Glomerular visceral epithelial cell (primary cell): ENCODE data around the gene ADAP1.
"Not testable (repeated sequence)": the region's sequence is repeated elsewhere in the genome, so short reads cannot be mapped to it uniquely, and the experiment has no call there.

ENCODE experiments used
- DNase-seq: peaks from one replicate; pipeline ENCODE4 v3.0.0-alpha.2; 2016; ENCODE audit errors: extremely low spot score

The ADAP1 gene

DNA sequence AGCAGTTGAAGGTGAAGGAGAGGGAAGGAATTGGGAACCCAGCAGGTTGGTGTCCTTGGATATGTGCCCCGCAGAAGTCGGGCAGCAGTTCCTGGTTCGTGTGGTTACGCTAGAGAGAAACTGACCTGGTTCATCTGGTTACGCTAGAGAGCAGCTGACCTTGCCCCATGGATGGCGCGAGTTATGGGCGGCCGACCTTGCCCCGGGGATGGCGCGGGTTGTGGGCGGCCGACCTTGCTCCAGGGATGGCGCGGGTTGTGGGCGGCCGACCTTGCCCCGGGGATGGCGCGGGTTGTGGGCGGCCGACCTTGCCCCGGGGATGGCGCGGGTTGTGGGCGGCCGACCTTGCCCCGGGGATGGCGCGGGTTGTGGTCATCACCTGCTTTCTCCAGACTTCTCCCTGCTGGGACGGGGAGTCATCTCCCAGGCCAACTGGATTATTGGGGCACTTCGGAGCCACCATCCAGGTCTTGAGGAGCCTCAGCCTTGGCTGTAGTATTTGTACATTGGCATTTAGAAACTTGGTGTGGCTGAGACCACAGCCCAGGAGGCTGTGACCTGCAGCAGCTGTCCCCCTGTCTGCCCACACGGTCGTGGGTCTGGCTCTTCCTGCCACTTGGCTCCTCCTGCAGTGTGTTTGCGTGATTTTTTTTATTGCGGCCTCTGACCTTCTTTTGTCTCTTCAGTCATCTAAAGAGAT, 72.0 kb downstream of the ADAP1 start:
- DNase-seq = no peak

GRCh38 chr7:881441-882234, 72.8 kb downstream of the ADAP1 start:
- DNase-seq = no peak

DNA sequence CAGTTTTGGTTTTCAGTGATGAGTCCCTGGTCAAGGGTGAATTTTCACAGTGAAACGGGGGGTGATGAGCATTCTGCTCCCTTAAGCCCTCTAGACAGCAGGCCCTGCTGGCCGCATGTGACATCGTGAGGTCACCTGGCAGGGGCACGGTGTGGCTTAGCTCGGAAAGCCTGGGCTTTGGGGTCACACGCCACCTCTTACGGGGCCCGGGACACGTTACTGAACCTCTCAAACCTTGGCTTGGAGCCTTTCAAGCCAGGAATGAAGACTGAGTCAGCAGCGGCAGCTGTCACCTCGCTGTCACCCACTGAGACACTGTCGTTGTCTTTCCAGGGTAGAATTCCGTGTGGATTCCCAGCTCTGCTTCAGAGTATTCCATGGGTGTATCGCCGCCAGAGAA, 74.0 kb downstream of the ADAP1 start:
- no peak for DNase-seq

GRCh38 chr7:879706-880105, 74.8 kb downstream of the ADAP1 start:
- DNase-seq = no peak

GRCh38 chr7:879093-879492, 75.4 kb downstream of the ADAP1 start:
- DNase-seq = no peak

DNA sequence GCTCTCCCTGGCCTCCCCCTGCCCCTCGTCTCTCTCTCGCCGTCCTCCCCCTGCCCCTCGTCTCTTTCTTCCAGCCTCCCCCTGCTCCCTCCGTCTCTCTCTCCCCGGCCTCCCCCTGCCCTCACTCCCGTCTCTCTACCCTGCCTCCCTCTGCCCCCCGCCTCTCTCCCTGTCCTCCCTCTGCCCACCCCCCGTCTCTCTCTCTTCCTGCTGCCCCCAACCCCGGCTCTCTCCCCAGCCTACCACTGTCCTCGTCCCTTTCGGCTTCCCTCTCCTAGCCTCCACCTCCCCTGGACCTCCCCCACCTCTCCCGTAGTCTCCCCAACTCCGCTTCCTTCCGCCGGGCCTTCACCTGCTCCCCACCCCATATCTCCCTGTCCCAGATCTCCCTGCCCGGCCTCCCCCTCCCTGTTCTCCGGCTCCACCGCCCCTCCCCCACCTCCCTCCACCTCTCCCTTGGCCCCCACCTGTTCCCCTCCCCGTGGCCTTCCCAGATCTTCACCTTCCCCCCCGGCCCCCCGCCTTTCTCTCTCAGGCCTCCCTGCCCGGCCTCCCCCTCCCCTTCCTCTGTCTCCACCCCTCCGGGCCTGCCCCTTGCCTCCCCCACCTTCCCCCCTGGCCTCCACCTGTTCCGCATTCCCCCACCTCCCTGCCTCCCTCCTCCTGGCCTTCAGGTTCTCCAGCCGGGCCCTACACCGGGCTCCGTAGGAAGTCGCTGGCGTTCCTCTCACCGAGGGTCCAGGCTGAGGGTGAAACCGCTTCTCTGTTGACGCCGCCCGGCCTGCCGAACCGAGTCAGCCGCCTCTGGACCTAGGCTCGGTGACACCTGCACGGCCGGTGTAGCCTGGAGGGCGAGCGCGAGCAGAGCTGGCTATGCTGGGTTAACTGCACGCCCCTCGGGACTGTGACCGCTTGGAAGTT, 76.9 kb downstream of the ADAP1 start:
- peak; percentile 29 for DNase-seq

- no peak for DNase-seq
Observed at GRCh38 chr7:876972-877311, 77.5 kb downstream of the ADAP1 start.

- DNase-seq = peak; percentile 93
Observed at GRCh38 chr7:876077-876971, 78.2 kb downstream of the ADAP1 start, which contains the start of gene GET4. TSS of gene GET4 (plus strand) at chr7:876554. CDS start at chr7:876646, 92 bp downstream.

- no peak for DNase-seq
Observed at GRCh38 chr7:875476-876076, 78.9 kb downstream of the ADAP1 start.

DNA sequence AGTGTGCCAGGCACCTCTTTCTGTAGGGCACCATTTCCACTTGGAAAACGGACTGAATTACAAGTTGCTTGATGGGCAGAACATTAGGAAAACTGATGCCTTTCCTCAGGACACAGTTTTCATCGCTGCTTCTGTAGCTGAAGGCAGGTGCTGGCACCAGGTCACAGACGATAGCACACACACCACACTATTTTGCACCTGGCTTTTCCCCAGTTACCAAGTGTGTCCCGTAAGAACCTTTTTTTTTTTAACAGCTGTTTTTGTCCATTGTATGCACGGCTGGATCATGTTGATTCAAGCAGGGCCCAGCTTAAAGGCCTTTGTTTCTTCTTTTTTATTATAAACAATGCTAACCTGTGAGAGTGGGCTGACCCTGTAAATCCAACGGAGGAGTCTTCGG, 79.4 kb downstream of the ADAP1 start:
- DNase-seq = no peak

- no peak for DNase-seq
Observed at GRCh38 chr7:874031-874749, 80.3 kb downstream of the ADAP1 start.

- peak; percentile 77 for DNase-seq
Observed at GRCh38 chr7:873367-874002, 81.0 kb downstream of the ADAP1 start.

DNA sequence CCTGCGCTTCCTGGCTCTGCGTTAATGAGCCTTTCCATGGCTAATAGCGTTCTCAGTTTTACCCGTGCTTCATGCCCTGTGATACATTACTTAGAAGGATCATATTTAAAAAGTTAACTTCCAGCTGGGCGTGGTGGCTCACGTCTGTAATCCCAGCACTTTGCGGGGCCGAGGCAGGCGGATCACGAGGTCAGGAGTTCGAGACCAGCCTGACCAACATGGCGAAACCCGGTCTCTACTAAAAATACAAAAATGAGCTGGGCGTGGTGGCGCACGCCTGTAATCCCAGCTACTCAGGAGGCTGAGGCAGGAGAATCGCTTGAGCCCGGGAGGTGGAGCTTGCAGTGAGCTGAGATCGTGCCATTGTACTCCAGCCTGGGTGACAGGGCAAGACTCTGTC, 81.8 kb downstream of the ADAP1 start:
- DNase-seq = not testable (repeated sequence)

- no peak for DNase-seq
Observed at GRCh38 chr7:871900-872537, 82.5 kb downstream of the ADAP1 start.

GRCh38 chr7:869348-869747, 85.1 kb downstream of the ADAP1 start:
- DNase-seq = no peak

- no peak for DNase-seq
Observed at GRCh38 chr7:868189-868486, 86.3 kb downstream of the ADAP1 start.

GRCh38 chr7:867406-868188, 86.9 kb downstream of the ADAP1 start:
- DNase-seq = peak; percentile 41

DNA sequence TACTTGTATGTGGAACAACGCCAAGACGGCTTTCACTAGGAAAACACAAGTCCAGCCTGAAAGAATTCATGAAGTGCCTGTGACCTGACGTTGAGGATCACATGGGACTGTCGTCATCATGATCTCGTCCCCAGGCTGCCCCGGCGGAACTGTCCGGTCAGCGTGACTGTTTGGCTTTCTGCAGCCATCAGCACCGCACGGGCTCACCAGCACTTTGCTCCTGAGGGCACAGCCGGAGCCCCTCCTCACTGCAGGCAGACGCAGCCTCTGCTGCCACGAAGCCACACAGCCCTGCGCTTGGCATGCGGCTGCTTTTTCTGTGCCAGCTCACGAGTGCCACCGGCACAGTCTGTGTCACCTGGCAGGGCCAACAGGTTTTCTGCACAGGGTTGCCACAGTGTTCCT, 87.5 kb downstream of the ADAP1 start:
- no peak for DNase-seq

GRCh38 chr7:865921-866320, 88.6 kb downstream of the ADAP1 start:
- DNase-seq = no peak
